PC-3 (cell line): ENCODE measurements around the gene MTA3. TPM values are rescaled to one million over a fixed set of nuclear protein-coding genes. Genes with fewer than 3 reads are reported as not detected.

Experiments used
- ATAC-seq: fragments of 200-7000 bp; cut with Tn5 transposase; 2 replicates; pipeline ENCODE4 v1.9.1; 2020; ENCODE audit warnings: mild to moderate bottlenecking, moderate library complexity
- BruUV-seq: library from RNA; stranded (reverse); fragments of 400-500 nt; replicated peaks from 2 replicates; lab custom pipeline; 2021; lab: Mats Ljungman, UMichigan
- CTCF ChIA-PET: fragments of 300-600 bp; sonication (Branson Sonifier 250); formaldehyde crosslinking; loops from one replicate; lab custom pipeline; 2022; ENCODE audit warnings: antibody characterized with exemption; lab: Charles Lee
- POLR2A ChIA-PET: fragments of 300-600 bp; sonication (Branson Sonifier 250); formaldehyde crosslinking; loops from one replicate; lab custom pipeline; 2022; ENCODE audit warnings: antibody characterized with exemption; ENCODE audit not compliant: unreplicated experiment; lab: Charles Lee
- DNase-seq: peaks from one replicate; pipeline ENCODE4 v3.0.0-alpha.2; 2015
- H2AFZ ChIP-seq: fragments of 300-600 bp; sonication (generic); 2 replicates; pipeline ENCODE4 v1.6.0; 2016; ENCODE audit warnings: antibody characterized with exemption, low read length
- H3F3A ChIP-seq: fragments of 300-600 bp; sonication (generic); one replicate; pipeline ENCODE4 v1.6.0; 2017; ENCODE audit warnings: antibody characterized with exemption, low read length, control low read depth, mild to moderate bottlenecking; ENCODE audit not compliant: unreplicated experiment
- H3K27ac ChIP-seq: fragments of 300-600 bp; sonication (generic); 2 replicates; pipeline ENCODE4 v1.5.1; 2016; ENCODE audit warnings: mild to moderate bottlenecking, low read length
- H3K27me3 ChIP-seq: fragments of 300-600 bp; sonication (generic); 2 replicates; pipeline ENCODE4 v1.6.1; 2016; ENCODE audit warnings: low read length, mixed read lengths
- H3K36me3 ChIP-seq: fragments of 300-600 bp; sonication (generic); 2 replicates; pipeline ENCODE4 v1.6.1; 2016; ENCODE audit warnings: low read depth, mixed run types, low read length, mixed read lengths
- H3K4me1 ChIP-seq: fragments of 300-600 bp; sonication (generic); 2 replicates; pipeline ENCODE4 v1.5.1; 2016; ENCODE audit warnings: low read length; ENCODE audit not compliant: insufficient read depth
- H3K4me2 ChIP-seq: fragments of 300-600 bp; sonication (generic); 2 replicates; pipeline ENCODE4 v1.6.0; 2016; ENCODE audit warnings: low read length
- H3K4me3 ChIP-seq: fragments of 300-600 bp; sonication (generic); 2 replicates; pipeline ENCODE4 v1.5.1; 2016; ENCODE audit warnings: mild to moderate bottlenecking, low read length, mixed read lengths
- H3K79me2 ChIP-seq: fragments of 300-600 bp; sonication (generic); 2 replicates; pipeline ENCODE4 v1.6.1; 2017; ENCODE audit warnings: low read length, mixed read lengths
- H3K9ac ChIP-seq: fragments of 300-600 bp; sonication (generic); 2 replicates; pipeline ENCODE4 v1.6.0; 2016; ENCODE audit warnings: mild to moderate bottlenecking, low read length
- H3K9me2 ChIP-seq: fragments of 300-600 bp; sonication (generic); replicated peaks from 2 replicates; pipeline ENCODE4 v1.6.1; 2016; ENCODE audit warnings: mixed run types, low read length, mixed read lengths
- H3K9me3 ChIP-seq: fragments of 300-600 bp; sonication (generic); 2 replicates; pipeline ENCODE4 v1.6.1; 2016; ENCODE audit warnings: low read length, mixed read lengths
- H4K20me1 ChIP-seq: fragments of 300-600 bp; sonication (generic); 2 replicates; pipeline ENCODE4 v1.6.1; 2016; ENCODE audit warnings: low read length, mixed read lengths
- EZH2 ChIP-seq: fragments of 300-600 bp; sonication (generic); IDR thresholded peaks from one replicate; pipeline ENCODE4 v1.6.1; 2017; ENCODE audit warnings: antibody characterized with exemption, mild to moderate bottlenecking, low read length; ENCODE audit not compliant: unreplicated experiment
- EZH2phosphoT487 ChIP-seq: fragments of 300-600 bp; sonication (generic); IDR thresholded peaks from 2 replicates; pipeline ENCODE4 v1.6.1; 2018; ENCODE audit warnings: mild to moderate bottlenecking, antibody characterized with exemption, low read length, borderline replicate concordance
- intact Hi-C: fragments of 100-400 bp; cut with micrococcal nuclease; formaldehyde crosslinking; loops from 2 replicates; pipeline ENCODE4 v1.9.0; 2023
- total RNA-seq: library from RNA; depleted of rRNA; stranded (reverse); fragments of >200 nt; gene quantifications from 2 replicates; pipeline ENCODE4 v1.2.3, GENCODE V29; 2014
- TF ChIP-seq, protein P1 (sequence below): fragments of 300-600 bp; sonication (generic); conservative IDR thresholded peaks from 2 replicates; pipeline ENCODE4 v1.5.1; 2017; ENCODE audit warnings: antibody characterized with exemption, low read depth, mild to moderate bottlenecking, low read length

MTA3 gene
- total RNA-seq, 1 experiment from 2014 or later: 27.3 TPM

DNA sequence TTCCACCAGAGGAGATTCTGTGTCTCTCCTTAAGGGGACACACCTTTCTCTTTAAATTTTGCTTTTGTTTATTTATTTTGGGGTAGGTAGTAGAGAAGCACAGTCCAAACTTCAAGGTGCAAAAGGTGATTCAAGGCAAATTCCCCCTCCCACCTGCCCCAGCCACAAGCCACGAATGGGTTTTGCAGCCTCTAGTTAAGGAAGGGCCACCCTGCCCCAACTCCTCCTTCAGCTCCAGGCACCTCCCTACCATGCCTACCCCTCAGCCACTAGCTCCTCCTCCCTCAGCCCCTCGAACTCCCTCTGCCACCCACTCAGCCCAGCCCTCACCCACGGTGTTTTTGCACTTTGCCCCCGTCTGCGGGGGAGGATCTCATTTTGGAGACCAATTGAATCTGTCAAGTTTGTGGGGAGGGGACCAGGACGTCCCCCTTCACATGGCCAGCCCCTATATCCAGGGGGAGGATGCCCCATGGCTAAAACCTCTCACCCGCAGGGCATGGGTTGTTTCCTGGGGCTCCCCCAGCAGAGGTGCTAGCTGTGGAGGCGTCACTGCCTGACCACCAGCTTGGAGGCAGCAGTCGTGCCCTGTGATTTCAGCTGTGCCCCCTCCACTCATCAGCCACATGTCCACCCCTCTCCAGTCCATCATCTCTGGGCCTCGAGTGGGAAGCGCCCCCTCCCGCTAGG, 219.5 kb downstream of the MTA3 start:
- Histone ChIP-seq H3F3A (no peaks in the 10 kb centered on the region), H3K9ac (no peak overlapping the region), H2AFZ (no peak overlapping the region), H3K27ac (no peak overlapping the region), H3K27me3 (no peaks in the 10 kb centered on the region; the same call in 1 of the 2 replicates), H3K79me2 (no peaks in the 10 kb centered on the region), H3K9me2 (no peaks in the 10 kb centered on the region), H3K4me1 (no peaks in the 10 kb centered on the region), H3K9me3 (no peaks in the 10 kb centered on the region), H3K4me3 (no peak overlapping the region), H3K4me2 (no peak overlapping the region), H3K36me3 (no peaks in the 10 kb centered on the region), H4K20me1 (no peaks in the 10 kb centered on the region)
- intact Hi-C loops: loop anchor here (10.0 kb wide), 1 partner anchor 423 kb away; the partner anchor contains the start of gene COX7A2L
- no peak for ATAC-seq
- DNase-seq: no peak
- ChIA-PET POLR2A (no interaction called here), CTCF (no interaction called here)
- TF ChIP-seq, protein P1, sequence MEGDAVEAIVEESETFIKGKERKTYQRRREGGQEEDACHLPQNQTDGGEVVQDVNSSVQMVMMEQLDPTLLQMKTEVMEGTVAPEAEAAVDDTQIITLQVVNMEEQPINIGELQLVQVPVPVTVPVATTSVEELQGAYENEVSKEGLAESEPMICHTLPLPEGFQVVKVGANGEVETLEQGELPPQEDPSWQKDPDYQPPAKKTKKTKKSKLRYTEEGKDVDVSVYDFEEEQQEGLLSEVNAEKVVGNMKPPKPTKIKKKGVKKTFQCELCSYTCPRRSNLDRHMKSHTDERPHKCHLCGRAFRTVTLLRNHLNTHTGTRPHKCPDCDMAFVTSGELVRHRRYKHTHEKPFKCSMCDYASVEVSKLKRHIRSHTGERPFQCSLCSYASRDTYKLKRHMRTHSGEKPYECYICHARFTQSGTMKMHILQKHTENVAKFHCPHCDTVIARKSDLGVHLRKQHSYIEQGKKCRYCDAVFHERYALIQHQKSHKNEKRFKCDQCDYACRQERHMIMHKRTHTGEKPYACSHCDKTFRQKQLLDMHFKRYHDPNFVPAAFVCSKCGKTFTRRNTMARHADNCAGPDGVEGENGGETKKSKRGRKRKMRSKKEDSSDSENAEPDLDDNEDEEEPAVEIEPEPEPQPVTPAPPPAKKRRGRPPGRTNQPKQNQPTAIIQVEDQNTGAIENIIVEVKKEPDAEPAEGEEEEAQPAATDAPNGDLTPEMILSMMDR: no peak
- TF ChIP-seq EZH2 (no peak), EZH2phosphoT487 (no peak)
- no TSS peak for BruUV-seq

DNA sequence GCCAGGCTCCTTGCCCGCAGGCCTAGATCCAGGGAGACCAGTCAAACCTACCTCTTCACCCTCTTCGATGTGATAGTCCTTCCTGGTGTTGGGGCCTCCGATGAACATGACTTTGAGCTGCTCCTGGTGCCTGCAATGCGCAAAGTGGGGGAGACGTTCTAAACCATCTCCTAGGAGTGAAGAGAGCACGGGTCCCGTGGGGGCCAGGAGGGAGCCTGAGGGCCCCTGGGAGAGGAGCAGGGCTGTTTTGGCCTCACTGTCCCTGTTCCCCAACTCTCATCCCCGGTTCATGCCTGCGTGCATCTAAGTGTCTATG, 220.0 kb downstream of the MTA3 start:
- H3K36me3 ChIP-seq: no peaks in the 10 kb centered on the region
- H4K20me1 ChIP-seq: no peaks in the 10 kb centered on the region
- H2AFZ ChIP-seq: no peak overlapping the region
- intact Hi-C loops: loop anchor here (10.0 kb wide), 1 partner anchor 424 kb away; the partner anchor contains the start of gene COX7A2L
- ATAC-seq (no peak), DNase-seq (no peak)
- no peak overlapping the region for H3K27ac ChIP-seq
- H3K9ac ChIP-seq: no peak overlapping the region
- no TSS peak for BruUV-seq
- no peaks in the 10 kb centered on the region for H3K9me3 ChIP-seq
- H3K9me2 ChIP-seq: no peaks in the 10 kb centered on the region
- no peaks in the 10 kb centered on the region for H3K4me1 ChIP-seq
- ChIA-PET CTCF (no interaction called here), POLR2A (no interaction called here)
- no peak overlapping the region for H3K4me2 ChIP-seq
- H3K27me3 ChIP-seq: no peaks in the 10 kb centered on the region; the same call in 1 of the 2 replicates
- H3K79me2 ChIP-seq: no peaks in the 10 kb centered on the region
- H3F3A ChIP-seq: no peaks in the 10 kb centered on the region
- H3K4me3 ChIP-seq: no peak overlapping the region
- TF ChIP-seq, protein P1: no peak
- TF ChIP-seq EZH2 (no peak), EZH2phosphoT487 (no peak)

DNA sequence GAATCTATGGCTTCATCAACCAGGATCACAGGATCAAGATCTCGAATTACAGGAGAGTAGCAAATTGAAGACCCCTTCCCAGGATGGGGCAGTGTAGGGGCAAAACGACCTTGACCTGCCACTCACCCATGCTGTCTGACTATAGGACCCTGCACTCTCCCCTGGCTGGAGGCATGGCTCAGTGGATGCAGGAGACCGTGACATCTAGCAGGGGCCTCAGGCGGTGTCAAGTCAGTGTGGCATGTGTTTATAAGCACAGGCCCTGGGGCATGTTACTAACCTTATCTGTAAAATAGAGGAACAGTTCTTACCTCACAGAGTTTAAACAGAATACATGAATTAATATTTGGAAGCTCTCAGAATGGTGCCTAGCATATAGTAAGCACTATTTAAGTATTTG, 220.4 kb downstream of the MTA3 start:
- Histone ChIP-seq H3K9me2 (no peaks in the 10 kb centered on the region), H3K79me2 (no peaks in the 10 kb centered on the region), H3K4me3 (no peak overlapping the region), H3K4me2 (no peak overlapping the region), H3K9me3 (no peaks in the 10 kb centered on the region), H4K20me1 (no peaks in the 10 kb centered on the region), H3K9ac (no peak overlapping the region), H3K27ac (no peak overlapping the region), H3K36me3 (no peaks in the 10 kb centered on the region), H3F3A (no peaks in the 10 kb centered on the region), H3K4me1 (no peaks in the 10 kb centered on the region), H3K27me3 (no peaks in the 10 kb centered on the region; the same call in 1 of the 2 replicates), H2AFZ (no peak overlapping the region)
- ChIA-PET CTCF (no interaction called here), POLR2A (no interaction called here)
- DNase-seq (no peak), ATAC-seq (no peak)
- intact Hi-C loops: loop anchor here (10.0 kb wide), 1 partner anchor 424 kb away; the partner anchor contains the start of gene COX7A2L
- no TSS peak for BruUV-seq
- TF ChIP-seq EZH2phosphoT487: no peak
- TF ChIP-seq, protein P1: no peak
- TF ChIP-seq EZH2: no peak
